HepG2 (cell line): ENCODE measurements around the gene UBE2Q1. TPM values are rescaled to one million over a fixed set of nuclear protein-coding genes. Genes with fewer than 3 reads are reported as not detected.

Experiments
- ARNTL ChIP-seq: sonication (generic); formaldehyde crosslinking; IDR thresholded peaks from 2 replicates; pipeline ENCODE4 v1.4.0; 2020; ENCODE audit warnings: mild to moderate bottlenecking, missing genetic modification reagents
- BHLHE40 ChIP-seq: IDR thresholded peaks from 2 replicates; pipeline ENCODE4 v1.6.1; 2011; ENCODE audit warnings: low read length, improper control_type of control experiment
- CENPBD1 ChIP-seq: sonication (generic); formaldehyde crosslinking; IDR thresholded peaks from 2 replicates; pipeline ENCODE4 v1.8.0; 2022; ENCODE audit warnings: missing genetic modification reagents, low read depth, mild to moderate bottlenecking, borderline replicate concordance
- JUND ChIP-seq: sonication (generic); formaldehyde crosslinking; IDR thresholded peaks from 2 replicates; pipeline ENCODE4 v1.8.0; 2022; ENCODE audit warnings: mild to moderate bottlenecking, missing genetic modification reagents
- KDM6A ChIP-seq: IDR thresholded peaks from 2 replicates; pipeline ENCODE4 v1.6.1; 2016; ENCODE audit warnings: low read depth
- KLF16 ChIP-seq, 2 experiments: sonication (generic) in 1 of 2; formaldehyde crosslinking in 1 of 2; IDR thresholded peaks; 2 replicates each; pipeline versions ENCODE4 v1.6.1 to v1.8.0; 2016 to 2023; ENCODE audit warnings: missing genetic modification reagents in 2 of 2, missing compliant biosample characterization in 1 of 2
- MAF1 ChIP-seq: sonication (generic); formaldehyde crosslinking; IDR thresholded peaks from 2 replicates; pipeline ENCODE4 v1.5.0; 2020; ENCODE audit warnings: missing genetic modification reagents, borderline replicate concordance
- MAFF ChIP-seq: IDR thresholded peaks from 2 replicates; pipeline ENCODE4 v1.6.1; 2011; ENCODE audit warnings: low read depth, low read length, improper control_type of control experiment
- MTF1 ChIP-seq: sonication (generic); formaldehyde crosslinking; IDR thresholded peaks from 2 replicates; pipeline ENCODE4 v1.5.0; 2020; ENCODE audit warnings: missing genetic modification reagents
- MYC ChIP-seq: sonication (generic); formaldehyde crosslinking; IDR thresholded peaks from 2 replicates; pipeline ENCODE4 v1.9.0; 2021; ENCODE audit warnings: missing genetic modification reagents, borderline replicate concordance
- NR2F2 ChIP-seq: IDR thresholded peaks from 2 replicates; pipeline ENCODE4 v1.6.1; 2012; ENCODE audit warnings: low read depth, inconsistent platforms, borderline replicate concordance
- PHF21A ChIP-seq: sonication (generic); formaldehyde crosslinking; IDR thresholded peaks from 2 replicates; pipeline ENCODE4 v1.5.0; 2020; ENCODE audit warnings: mild to moderate bottlenecking, missing genetic modification reagents
- REPIN1 ChIP-seq: sonication (generic); formaldehyde crosslinking; IDR thresholded peaks from 2 replicates; pipeline ENCODE4 v1.8.0; 2022; ENCODE audit warnings: missing genetic modification reagents, low read depth, mild to moderate bottlenecking, borderline replicate concordance
- REXO4 ChIP-seq: sonication (generic); formaldehyde crosslinking; IDR thresholded peaks from 2 replicates; pipeline ENCODE4 v1.8.0; 2022; ENCODE audit warnings: missing genetic modification reagents, mild to moderate bottlenecking, borderline replicate concordance
- SAP130 ChIP-seq: IDR thresholded peaks from 2 replicates; pipeline ENCODE4 v1.6.1; 2016; ENCODE audit warnings: low read depth
- SATB2 ChIP-seq: sonication (generic); formaldehyde crosslinking; IDR thresholded peaks from 2 replicates; pipeline ENCODE4 v1.5.0; 2020; ENCODE audit warnings: missing genetic modification reagents
- SOX13 ChIP-seq, 3 experiments: fragments of 450-650 bp in 1 of 3; sonication (generic) in 1 of 3; formaldehyde crosslinking in 1 of 3; IDR thresholded peaks in 2 of 3; conservative IDR thresholded peaks in 1 of 3; 2 replicates each; pipeline versions ENCODE4 v1.5.0 to v1.6.1; 2016 to 2020; ENCODE audit warnings: antibody characterized with exemption in 1 of 3, mild to moderate bottlenecking in 1 of 3, missing compliant biosample characterization in 1 of 3, missing genetic modification reagents in 1 of 3, moderate library complexity in 1 of 3
- TSC22D2 ChIP-seq: sonication (generic); formaldehyde crosslinking; IDR thresholded peaks from 2 replicates; pipeline ENCODE4 v1.5.1; 2020; ENCODE audit warnings: missing genetic modification reagents, mild to moderate bottlenecking, borderline replicate concordance
- ZC3H4 ChIP-seq: sonication (generic); formaldehyde crosslinking; IDR thresholded peaks from 2 replicates; pipeline ENCODE4 v1.4.0; 2020; ENCODE audit warnings: missing genetic modification reagents, borderline replicate concordance
- ZFY ChIP-seq: sonication (generic); formaldehyde crosslinking; IDR thresholded peaks from 2 replicates; pipeline ENCODE4 v1.4.0; 2020; ENCODE audit warnings: missing genetic modification reagents
- ZKSCAN1 ChIP-seq: fragments of 150-350 bp; IDR thresholded peaks from 2 replicates; pipeline ENCODE4 v1.6.1; 2014; ENCODE audit warnings: low read length
- ZNF136 ChIP-seq: sonication (generic); formaldehyde crosslinking; IDR thresholded peaks from 2 replicates; pipeline ENCODE4 v1.8.1; 2022; ENCODE audit warnings: low read depth, mild to moderate bottlenecking, moderate library complexity, missing genetic modification reagents
- ZNF17 ChIP-seq: sonication (generic); formaldehyde crosslinking; IDR thresholded peaks from 2 replicates; pipeline ENCODE4 v1.5.0; 2020; ENCODE audit warnings: mild to moderate bottlenecking, missing genetic modification reagents
- ZNF776 ChIP-seq: sonication (generic); formaldehyde crosslinking; IDR thresholded peaks from 2 replicates; pipeline ENCODE4 v1.4.0; 2020; ENCODE audit warnings: mild to moderate bottlenecking, missing genetic modification reagents
- ZNF839 ChIP-seq: sonication (generic); formaldehyde crosslinking; IDR thresholded peaks from 2 replicates; pipeline ENCODE4 v1.4.0; 2020; ENCODE audit warnings: missing genetic modification reagents, mild to moderate bottlenecking, borderline replicate concordance
- polyA plus RNA-seq, 8 experiments: library from polyadenylated mRNA; depleted of rRNA in 3 of 8; stranded (reverse) in 7 of 8; unstranded in 1 of 8; fragments of >200 nt; fragmentation: Illumina TruSeq in 4 of 8; extraction: Trizol in 4 of 8; gene quantifications; 2 replicates each; pipeline versions ENCODE4 v1.2.1 to v1.2.3, GENCODE V29; 2011 to 2016; ENCODE audit warnings: low read depth in 4 of 8, missing spikeins in 1 of 8, mixed read lengths in 1 of 8; ENCODE audit not compliant: insufficient read depth in 1 of 8
- total RNA-seq, 5 experiments: library from RNA; depleted of rRNA; stranded (reverse); fragments of >200 nt; fragmentation: Illumina TruSeq; extraction: Trizol; gene quantifications; 2 replicates each; pipeline ENCODE4 v1.2.3, GENCODE V29; 2016; ENCODE audit warnings: low read depth in 1 of 5
- TF ChIP-seq, protein P1 (sequence below): sonication (generic); formaldehyde crosslinking; IDR thresholded peaks from 2 replicates; pipeline ENCODE4 v1.5.0; 2020; ENCODE audit warnings: missing genetic modification reagents
- TF ChIP-seq, protein P2 (sequence below): sonication (generic); formaldehyde crosslinking; IDR thresholded peaks from 2 replicates; pipeline ENCODE4 v1.8.1; 2023; ENCODE audit warnings: mild to moderate bottlenecking, inconsistent platforms, moderate library complexity, missing genetic modification reagents, borderline replicate concordance
- TF ChIP-seq, protein P3 (sequence below): IDR thresholded peaks from 2 replicates; pipeline ENCODE4 v1.6.1; 2016; ENCODE audit warnings: low read depth, control low read depth

The UBE2Q1 gene
- total and polyA plus RNA-seq, 2 of the 13 experiments (the other 11 are each of a cell fraction or from before 2014, with no cell fraction given) = 11.7 to 41.7 TPM

DNA sequence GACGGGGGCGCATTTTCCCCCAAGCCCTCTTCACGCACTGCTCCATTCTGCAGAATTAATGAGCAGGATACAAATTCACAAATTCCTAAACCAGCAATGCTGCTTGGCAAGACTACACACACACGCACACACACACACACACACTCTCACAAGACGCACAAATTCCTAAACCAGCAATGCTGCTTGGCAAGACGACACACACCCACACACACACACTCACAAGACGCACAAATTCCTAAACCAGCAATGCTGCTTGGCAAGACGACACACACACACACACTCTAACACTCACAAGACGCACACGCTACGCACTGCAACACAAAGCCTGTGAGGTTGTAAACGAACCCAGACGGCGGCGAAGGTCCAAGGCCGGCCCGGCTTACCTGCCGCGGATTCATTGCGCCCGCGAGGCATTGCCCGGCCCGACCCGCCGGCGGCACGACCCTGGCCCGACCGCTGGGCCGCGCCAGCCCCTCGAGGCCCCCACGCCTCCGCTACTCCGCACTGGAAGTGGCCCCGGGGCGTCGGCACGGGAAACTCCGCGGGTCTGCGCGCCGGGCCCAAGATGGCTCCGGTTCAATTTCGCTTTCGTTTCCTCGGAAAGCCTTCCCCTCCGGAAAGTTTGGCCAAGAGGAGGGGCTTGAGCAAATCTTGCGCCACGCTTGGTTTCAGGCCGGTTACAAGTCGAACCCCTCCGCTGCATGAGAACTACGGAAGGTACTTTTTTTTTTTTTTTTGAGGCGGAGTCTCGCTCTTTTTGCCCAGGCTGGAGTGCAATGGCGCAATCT is 49.3 kb upstream of the UBE2Q1 start, which contains the start of gene ADAR (continued):
- TF ChIP-seq, protein P1, sequence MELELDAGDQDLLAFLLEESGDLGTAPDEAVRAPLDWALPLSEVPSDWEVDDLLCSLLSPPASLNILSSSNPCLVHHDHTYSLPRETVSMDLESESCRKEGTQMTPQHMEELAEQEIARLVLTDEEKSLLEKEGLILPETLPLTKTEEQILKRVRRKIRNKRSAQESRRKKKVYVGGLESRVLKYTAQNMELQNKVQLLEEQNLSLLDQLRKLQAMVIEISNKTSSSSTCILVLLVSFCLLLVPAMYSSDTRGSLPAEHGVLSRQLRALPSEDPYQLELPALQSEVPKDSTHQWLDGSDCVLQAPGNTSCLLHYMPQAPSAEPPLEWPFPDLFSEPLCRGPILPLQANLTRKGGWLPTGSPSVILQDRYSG (CRISPR knock-in tag) = no peak
- no peak for TF ChIP-seq MAFF
- peak; percentile 71 for TF ChIP-seq PHF21A
- TF ChIP-seq KLF16 (CRISPR knock-in tag; IDR thresholded peaks at IDR 0.05) = no peak
- peak; percentile 89 for TF ChIP-seq ZFY (CRISPR knock-in tag)
- TF ChIP-seq REXO4 (CRISPR knock-in tag) = 0 out of 2 replicates have a peak, but pooled peaks have one; percentile 21
- no peak for TF ChIP-seq CENPBD1 (CRISPR knock-in tag)
- no peak for TF ChIP-seq BHLHE40
- 0 out of 2 replicates have a peak, but pooled peaks have one; percentile 25 for TF ChIP-seq NR2F2
- TF ChIP-seq ZNF839 (CRISPR knock-in tag) = no peak
- TF ChIP-seq MYC (CRISPR knock-in tag) = no peak; the same call in 1 of the 2 replicates
- TF ChIP-seq ARNTL (CRISPR knock-in tag) = no peak
- no peak for TF ChIP-seq MAF1
- no peak for TF ChIP-seq SOX13 (IDR thresholded peaks at IDR 0.05)
- TF ChIP-seq SOX13 (CRISPR knock-in tag; conservative IDR thresholded peaks at IDR 0.05 in 1 of 2, IDR thresholded peaks at IDR 0.05 in 1 of 2) = no peak; a peak in 1 of 4 replicates
- no peak for TF ChIP-seq ZC3H4 (CRISPR knock-in tag)
- no peak for TF ChIP-seq SATB2
- TF ChIP-seq ZNF136 = no peak
- TF ChIP-seq MTF1 (CRISPR knock-in tag) = no peak
- TF ChIP-seq, protein P2, sequence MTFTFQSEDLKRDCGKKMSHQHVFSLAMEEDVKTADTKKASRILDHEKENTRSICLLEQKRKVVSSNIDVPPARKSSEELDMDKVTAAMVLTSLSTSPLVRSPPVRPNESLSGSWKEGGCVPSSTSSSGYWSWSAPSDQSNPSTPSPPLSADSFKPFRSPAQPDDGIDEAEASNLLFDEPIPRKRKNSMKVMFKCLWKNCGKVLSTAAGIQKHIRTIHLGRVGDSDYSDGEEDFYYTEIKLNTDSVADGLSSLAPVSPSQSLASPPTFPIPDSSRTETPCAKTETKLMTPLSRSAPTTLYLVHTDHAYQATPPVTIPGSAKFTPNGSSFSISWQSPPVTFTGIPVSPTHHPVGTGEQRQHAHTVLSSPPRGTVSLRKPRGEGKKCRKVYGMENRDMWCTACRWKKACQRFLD = no peak
- peak; percentile 80 for TF ChIP-seq SAP130 (CRISPR knock-in tag)
- no peak for TF ChIP-seq ZNF776
- TF ChIP-seq TSC22D2 (CRISPR knock-in tag) = no peak
- TF ChIP-seq, protein P3, sequence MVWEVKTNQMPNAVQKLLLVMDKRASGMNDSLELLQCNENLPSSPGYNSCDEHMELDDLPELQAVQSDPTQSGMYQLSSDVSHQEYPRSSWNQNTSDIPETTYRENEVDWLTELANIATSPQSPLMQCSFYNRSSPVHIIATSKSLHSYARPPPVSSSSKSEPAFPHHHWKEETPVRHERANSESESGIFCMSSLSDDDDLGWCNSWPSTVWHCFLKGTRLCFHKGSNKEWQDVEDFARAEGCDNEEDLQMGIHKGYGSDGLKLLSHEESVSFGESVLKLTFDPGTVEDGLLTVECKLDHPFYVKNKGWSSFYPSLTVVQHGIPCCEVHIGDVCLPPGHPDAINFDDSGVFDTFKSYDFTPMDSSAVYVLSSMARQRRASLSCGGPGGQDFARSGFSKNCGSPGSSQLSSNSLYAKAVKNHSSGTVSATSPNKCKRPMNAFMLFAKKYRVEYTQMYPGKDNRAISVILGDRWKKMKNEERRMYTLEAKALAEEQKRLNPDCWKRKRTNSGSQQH (CRISPR knock-in tag) = peak; percentile 59; the same call in 1 of the 2 replicates
- no peak for TF ChIP-seq KDM6A
- TF ChIP-seq REPIN1 (CRISPR knock-in tag) = no peak
- no peak for TF ChIP-seq ZKSCAN1
- no peak for TF ChIP-seq ZNF17 (CRISPR knock-in tag)
- TF ChIP-seq JUND (CRISPR knock-in tag) = no peak
